ENCODE data around the gene LRRC57. TPM values are rescaled to one million over a fixed set of nuclear protein-coding genes. Genes with fewer than 3 reads are reported as not detected.

The LRRC57 gene
- total and polyA plus RNA-seq, 2 of the 13 experiments (the other 11 are each of a cell fraction or from before 2014, with no cell fraction given), result 5.8 to 14.8 TPM

DNA sequence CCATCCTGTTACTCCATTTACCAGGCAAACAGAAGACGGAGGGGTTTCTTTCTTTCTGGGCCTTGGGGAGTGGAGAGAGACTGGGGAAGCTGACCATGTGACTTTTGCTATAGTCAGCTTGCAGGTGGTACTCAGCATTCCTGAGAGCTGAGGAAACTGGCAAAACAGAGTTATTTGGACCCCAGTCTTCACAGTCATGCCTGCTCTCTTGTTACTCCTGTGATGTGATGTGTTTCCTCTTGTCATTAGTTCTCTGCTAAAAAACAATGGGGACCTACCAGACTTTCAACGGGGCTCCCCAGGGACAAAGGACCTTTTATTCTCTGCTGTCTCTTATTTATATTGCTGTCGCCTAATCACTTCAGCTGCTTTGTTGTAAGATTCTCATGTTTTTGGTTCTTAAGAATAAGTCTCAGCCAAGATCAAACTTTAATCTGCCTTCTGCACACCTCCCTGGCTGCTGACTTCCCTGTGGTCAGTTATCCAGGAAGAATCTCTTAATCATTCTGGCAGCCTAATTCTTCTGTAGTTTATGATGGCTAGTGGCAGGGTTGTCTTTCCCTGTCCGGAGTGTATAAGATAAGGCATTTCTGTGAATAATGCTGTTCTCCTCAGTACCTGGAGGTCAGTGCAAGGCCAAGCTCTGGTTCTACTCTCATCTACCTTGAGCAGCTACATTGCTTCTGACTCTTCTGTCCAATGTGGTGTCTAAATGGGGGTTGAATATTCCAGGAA lies 35.6 kb upstream of the LRRC57 start:
- CTCF ChIA-PET (ENCODE audit: low intra/inter-chr PET ratio, low total read pairs), result no interaction called here
- Histone ChIP-seq H3K4me3 (replicated peaks in 1 of 3; ENCODE audit: insufficient read depth in 1 of 3, low read depth in 2 of 3, low read length in 3 of 3) (no peak overlapping the region), H3K27me3 (ENCODE audit: control insufficient read depth in 1 of 2, insufficient read depth in 2 of 2, low read length in 2 of 2) (no peaks in the 10 kb centered on the region), H3K4me1 (ENCODE audit: insufficient read depth, low read length) (peaks cover 44% of the 10 kb centered on the region), H4K20me1 (ENCODE audit: insufficient read depth, low read length) (no peaks in the 10 kb centered on the region), H3K36me3 (replicated peaks in 1 of 2; ENCODE audit: control insufficient read depth in 1 of 2, insufficient read depth in 2 of 2, low read length in 2 of 2) (peaks cover 0 to 2% of the 10 kb centered on the region in 2 experiments; a peak in 1 of 5 replicates), H3K27ac (ENCODE audit: extremely low read length, insufficient read depth, low read length) (no peak overlapping the region), H3K9me3 (ENCODE audit: low read length) (no peaks in the 10 kb centered on the region), H2AFZ (ENCODE audit: low read length) (no peak overlapping the region), H3K4me2 (ENCODE audit: low read depth, low read length) (no peak overlapping the region), H3K79me2 (ENCODE audit: insufficient read depth, low read length) (peaks cover 2% of the 10 kb centered on the region), H3K9ac (ENCODE audit: insufficient read depth, low read depth, low read length) (no peak overlapping the region)
- no peak for ATAC-seq
- in situ Hi-C loops (cut with HindIII; ENCODE audit: extremely low pct_ligation_motif_present, low pct_unique_long_range_greater_than_20kb) (no loop called here), intact Hi-C loops (cut with micrococcal nuclease; ENCODE audit: unreplicated experiment) (no loop called here)
- FAIRE-seq, result no peak
- POLR2A ChIA-PET, result interaction anchor here (2.0 kb wide), 1 partner anchor 9 kb away, joined by 8 read pairs; the partner anchor contains the start of gene STARD9
- peak; percentile 32 for DNase-seq (ENCODE audit: low spot score)
- no TSS peak for BruUV-seq (replicated peaks)
- 81% methylated on average over 4 of the region's 4 CpGs for WGBS (ENCODE audit: low lambda C conversion rate)
- TF ChIP-seq CBX2 (IDR thresholded peaks at IDR 0.05; ENCODE audit: low read depth, low read length), result no peak
- TF ChIP-seq CBX2 (CRISPR knock-in tag; IDR thresholded peaks at IDR 0.05; ENCODE audit: low read depth), result no peak
- no peak for TF ChIP-seq ZNF574 (CRISPR knock-in tag; IDR thresholded peaks at IDR 0.05)
- no peak for TF ChIP-seq ZZZ3 (CRISPR knock-in tag; IDR thresholded peaks at IDR 0.05; ENCODE audit: borderline replicate concordance)
- no peak for TF ChIP-seq XRCC5 (optimal IDR thresholded peaks at IDR 0.05; ENCODE audit: low read length)
- TF ChIP-seq TBP (CRISPR knock-in tag; IDR thresholded peaks at IDR 0.05), result no peak
- no peak for TF ChIP-seq SMAD9 (CRISPR knock-in tag; IDR thresholded peaks at IDR 0.05)
- TF ChIP-seq FOXP1 (IDR thresholded peaks at IDR 0.05), result no peak
- TF ChIP-seq FOXP1 (CRISPR knock-in tag; IDR thresholded peaks at IDR 0.05), result no peak
- no peak for TF ChIP-seq TP53 (CRISPR knock-in tag; conservative IDR thresholded peaks at IDR 0.05)
- no peak for TF ChIP-seq ZNF546 (CRISPR knock-in tag; conservative IDR thresholded peaks at IDR 0.05)
- no peak for TF ChIP-seq ZNF20 (CRISPR knock-in tag; IDR thresholded peaks at IDR 0.05)
- no peak for TF ChIP-seq POGZ (CRISPR knock-in tag; IDR thresholded peaks at IDR 0.05)
- no peak for TF ChIP-seq ZSCAN22 (CRISPR knock-in tag; IDR thresholded peaks at IDR 0.05)
- TF ChIP-seq SNAPC2 (CRISPR knock-in tag; IDR thresholded peaks at IDR 0.05), result no peak
- TF ChIP-seq ZNF678 (CRISPR knock-in tag; IDR thresholded peaks at IDR 0.05), result no peak
- no peak for TF ChIP-seq CTCF (CRISPR knock-in tag; IDR thresholded peaks at IDR 0.05)
- no peak for TF ChIP-seq MYC (CRISPR knock-in tag; IDR thresholded peaks at IDR 0.05; ENCODE audit: borderline replicate concordance)

Data from HepG2 (cell line).